SK-N-SH (cell line): ENCODE measurements around the gene LATS2.

Experiments
- CHD2 ChIP-seq: fragments of 150-350 bp; IDR thresholded peaks from 2 replicates; pipeline ENCODE4 v1.6.1; 2018; ENCODE audit warnings: low read length; ENCODE audit not compliant: partially characterized antibody
- EZH2phosphoT487 ChIP-seq: fragments of 200-600 bp; sonication (generic); IDR thresholded peaks from 2 replicates; pipeline ENCODE4 v1.6.1; 2017; ENCODE audit warnings: low read depth, mixed run types, mild to moderate bottlenecking, antibody characterized with exemption, moderate library complexity, borderline replicate concordance
- MXI1 ChIP-seq: IDR thresholded peaks from 2 replicates; pipeline ENCODE4 v1.6.1; 2012; ENCODE audit warnings: mild to moderate bottlenecking, low read depth, low read length, improper control_type of control experiment
- POLR2AphosphoS5 ChIP-seq: IDR thresholded peaks from 2 replicates; pipeline ENCODE4 v1.6.1; 2012; ENCODE audit warnings: low read depth, low read length
- SIN3A ChIP-seq: IDR thresholded peaks from 2 replicates; pipeline ENCODE4 v1.6.1; 2012; ENCODE audit warnings: low read depth, mild to moderate bottlenecking, low read length, moderate library complexity, borderline replicate concordance
- TAF1 ChIP-seq: IDR thresholded peaks from 2 replicates; pipeline ENCODE4 v1.6.1; 2012; ENCODE audit warnings: low read depth, mild to moderate bottlenecking, low read length, moderate library complexity, borderline replicate concordance
- YY1 ChIP-seq: IDR thresholded peaks from 2 replicates; pipeline ENCODE4 v1.4.0; 2012; ENCODE audit warnings: low read depth, mild to moderate bottlenecking
- TF ChIP-seq, protein P1 (sequence below): fragments of 200-600 bp; sonication (generic); IDR thresholded peaks from 2 replicates; pipeline ENCODE4 v1.6.1; 2017; ENCODE audit warnings: antibody characterized with exemption, mild to moderate bottlenecking, moderate library complexity
- TF ChIP-seq, protein P2 (sequence below): fragments of 150-350 bp; IDR thresholded peaks from 2 replicates; pipeline ENCODE4 v1.6.1; 2017; ENCODE audit warnings: antibody characterized with exemption, low read length, low read depth, borderline replicate concordance

GRCh38 chr13:21088534-21088933 lies 27.1 kb upstream of the LATS2 start:
- TF ChIP-seq TAF1 = no peak
- TF ChIP-seq YY1 = no peak
- TF ChIP-seq, protein P1, sequence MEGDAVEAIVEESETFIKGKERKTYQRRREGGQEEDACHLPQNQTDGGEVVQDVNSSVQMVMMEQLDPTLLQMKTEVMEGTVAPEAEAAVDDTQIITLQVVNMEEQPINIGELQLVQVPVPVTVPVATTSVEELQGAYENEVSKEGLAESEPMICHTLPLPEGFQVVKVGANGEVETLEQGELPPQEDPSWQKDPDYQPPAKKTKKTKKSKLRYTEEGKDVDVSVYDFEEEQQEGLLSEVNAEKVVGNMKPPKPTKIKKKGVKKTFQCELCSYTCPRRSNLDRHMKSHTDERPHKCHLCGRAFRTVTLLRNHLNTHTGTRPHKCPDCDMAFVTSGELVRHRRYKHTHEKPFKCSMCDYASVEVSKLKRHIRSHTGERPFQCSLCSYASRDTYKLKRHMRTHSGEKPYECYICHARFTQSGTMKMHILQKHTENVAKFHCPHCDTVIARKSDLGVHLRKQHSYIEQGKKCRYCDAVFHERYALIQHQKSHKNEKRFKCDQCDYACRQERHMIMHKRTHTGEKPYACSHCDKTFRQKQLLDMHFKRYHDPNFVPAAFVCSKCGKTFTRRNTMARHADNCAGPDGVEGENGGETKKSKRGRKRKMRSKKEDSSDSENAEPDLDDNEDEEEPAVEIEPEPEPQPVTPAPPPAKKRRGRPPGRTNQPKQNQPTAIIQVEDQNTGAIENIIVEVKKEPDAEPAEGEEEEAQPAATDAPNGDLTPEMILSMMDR = no peak
- no peak for TF ChIP-seq MXI1
- TF ChIP-seq CHD2 = no peak
- TF ChIP-seq POLR2AphosphoS5 = no peak
- no peak for TF ChIP-seq SIN3A
- no peak for TF ChIP-seq EZH2phosphoT487
- TF ChIP-seq, protein P2, sequence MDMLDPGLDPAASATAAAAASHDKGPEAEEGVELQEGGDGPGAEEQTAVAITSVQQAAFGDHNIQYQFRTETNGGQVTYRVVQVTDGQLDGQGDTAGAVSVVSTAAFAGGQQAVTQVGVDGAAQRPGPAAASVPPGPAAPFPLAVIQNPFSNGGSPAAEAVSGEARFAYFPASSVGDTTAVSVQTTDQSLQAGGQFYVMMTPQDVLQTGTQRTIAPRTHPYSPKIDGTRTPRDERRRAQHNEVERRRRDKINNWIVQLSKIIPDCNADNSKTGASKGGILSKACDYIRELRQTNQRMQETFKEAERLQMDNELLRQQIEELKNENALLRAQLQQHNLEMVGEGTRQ = no peak
